DMS153 treated with DMSO at 0.1 percent for 48 hours (cell line): ENCODE data around the gene SMIM41.
A peak's percentile ranks its signal among the peaks of the same experiment; 100 is the strongest.

Experiments used
- DNase-seq: peaks from one replicate; lab custom pipeline; 2025; ENCODE audit not compliant: unreplicated experiment; lab: John Stamatoyannopoulos, UW

The SMIM41 gene

DNA sequence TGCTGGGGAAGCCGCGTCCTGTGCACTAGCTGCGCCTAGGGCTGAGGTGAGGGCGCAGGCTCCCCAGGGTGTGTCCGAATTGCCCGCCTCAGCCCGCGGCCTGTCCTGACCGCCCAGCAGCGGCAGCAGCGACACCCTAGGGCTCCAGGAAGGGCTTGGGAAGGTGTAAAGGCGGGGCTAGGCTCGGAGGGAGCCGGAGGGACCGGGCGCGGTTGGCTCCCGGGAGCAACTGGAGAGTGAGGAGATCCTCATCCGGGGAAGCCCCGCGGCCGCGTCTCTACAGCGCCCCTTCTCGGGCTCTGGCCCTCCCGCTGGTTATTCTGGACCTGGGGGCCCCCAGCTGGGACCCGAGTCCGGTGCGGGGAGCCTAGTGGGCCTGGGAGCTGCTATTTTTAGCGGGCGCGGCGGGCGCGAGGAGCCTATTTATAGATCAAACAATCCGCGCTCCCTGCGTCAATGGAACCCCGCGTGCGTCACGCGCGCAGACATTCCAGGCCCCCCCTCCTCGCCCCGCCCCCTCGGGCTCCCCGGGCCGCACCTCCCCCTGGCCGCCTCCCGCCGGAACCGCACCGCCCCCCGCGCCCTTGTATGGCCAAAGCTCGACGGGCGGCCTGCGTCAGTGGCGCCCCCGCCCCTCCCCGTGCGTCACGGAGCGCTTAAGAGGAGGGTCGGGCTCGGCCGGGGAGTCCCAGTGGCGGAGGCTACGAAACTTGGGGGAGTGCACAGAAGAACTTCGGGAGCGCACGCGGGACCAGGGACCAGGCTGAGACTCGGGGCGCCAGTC is 28.6 kb upstream of the SMIM41 start, which contains the start of gene NR4A1:
Gene NR4A1, plus strand, starts transcription at position 685 of the 784 bp plus-strand sequence. CDS start 2,887 bp downstream, outside the sequence.
- peak; percentile 75 for DNase-seq

DNA sequence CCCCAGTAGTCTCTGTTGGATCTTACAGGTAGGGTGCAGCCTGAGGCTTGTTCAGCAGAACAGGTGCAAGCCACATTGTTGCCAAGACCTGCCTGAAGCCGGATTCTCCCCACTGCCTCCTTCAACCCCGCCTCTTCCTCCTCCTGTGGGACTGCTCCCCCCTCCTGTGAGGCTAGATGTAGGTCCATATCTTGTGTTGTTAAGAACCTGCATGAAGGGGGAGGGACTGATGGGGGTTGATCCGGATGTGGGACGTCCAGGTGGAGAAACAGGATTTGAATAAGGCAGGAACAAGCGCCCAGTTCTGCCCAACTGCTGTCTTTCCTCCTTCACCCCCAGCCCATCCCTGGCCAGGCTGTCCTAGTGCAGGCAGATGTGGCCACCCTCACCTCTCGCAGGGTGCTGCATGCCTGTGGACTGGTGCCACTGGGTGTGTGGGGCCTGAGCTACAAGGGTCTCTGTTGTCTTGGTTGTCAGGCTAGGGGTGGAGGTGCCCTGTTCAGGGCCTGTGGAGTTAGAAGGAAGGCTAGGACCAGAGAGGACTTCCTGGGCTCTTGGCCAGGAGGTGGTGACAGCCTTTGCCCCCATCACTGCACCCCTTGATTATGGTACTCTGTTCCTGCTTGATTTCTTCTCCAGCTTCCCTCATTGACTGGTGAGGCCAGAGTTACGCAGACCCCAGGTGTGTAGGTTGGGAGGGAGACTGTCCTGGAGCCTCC is 26.9 kb upstream of the SMIM41 start:
- DNase-seq: no peak

DNA sequence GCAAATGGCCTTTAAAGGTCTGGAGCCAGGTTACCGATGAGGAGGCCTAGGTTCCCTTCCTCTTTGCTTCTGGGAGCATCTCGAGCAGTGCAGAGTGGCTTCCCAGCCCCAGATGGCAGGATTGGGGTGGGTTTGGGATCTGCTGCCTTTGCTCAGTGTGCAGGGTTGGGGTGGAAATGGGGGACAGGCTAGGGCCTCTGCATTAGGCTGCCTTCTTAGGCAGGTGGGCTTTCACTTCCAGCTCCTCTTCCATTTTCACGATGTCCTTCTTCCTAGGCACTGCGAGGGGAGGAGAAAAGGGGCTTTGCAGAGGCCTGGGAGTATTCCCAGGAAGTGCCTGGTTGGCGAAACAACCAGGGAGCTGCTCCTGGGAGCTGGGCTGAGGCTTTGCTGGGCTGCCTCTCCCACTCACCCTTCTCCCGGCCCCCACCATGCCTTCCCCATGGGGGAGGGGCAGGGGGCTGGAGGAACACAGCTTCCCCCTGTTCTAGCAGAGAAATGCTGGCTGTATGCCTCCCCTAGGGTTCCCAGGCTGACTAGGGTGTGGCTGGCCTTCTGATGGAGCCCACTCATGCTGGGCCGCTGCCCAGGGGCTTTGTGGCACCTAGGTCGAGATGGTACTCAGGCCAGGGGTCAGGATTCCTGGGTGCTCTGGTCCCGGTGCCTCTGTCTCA is 25.8 kb upstream of the SMIM41 start:
- no peak for DNase-seq

GRCh38 chr12:52054231-52054832 is 25.2 kb upstream of the SMIM41 start:
- no peak for DNase-seq

- DNase-seq: no peak
Observed at GRCh38 chr12:52054833-52055730, 24.4 kb upstream of the SMIM41 start.

- no peak for DNase-seq
Observed at GRCh38 chr12:52055731-52056711, 23.5 kb upstream of the SMIM41 start.

DNA sequence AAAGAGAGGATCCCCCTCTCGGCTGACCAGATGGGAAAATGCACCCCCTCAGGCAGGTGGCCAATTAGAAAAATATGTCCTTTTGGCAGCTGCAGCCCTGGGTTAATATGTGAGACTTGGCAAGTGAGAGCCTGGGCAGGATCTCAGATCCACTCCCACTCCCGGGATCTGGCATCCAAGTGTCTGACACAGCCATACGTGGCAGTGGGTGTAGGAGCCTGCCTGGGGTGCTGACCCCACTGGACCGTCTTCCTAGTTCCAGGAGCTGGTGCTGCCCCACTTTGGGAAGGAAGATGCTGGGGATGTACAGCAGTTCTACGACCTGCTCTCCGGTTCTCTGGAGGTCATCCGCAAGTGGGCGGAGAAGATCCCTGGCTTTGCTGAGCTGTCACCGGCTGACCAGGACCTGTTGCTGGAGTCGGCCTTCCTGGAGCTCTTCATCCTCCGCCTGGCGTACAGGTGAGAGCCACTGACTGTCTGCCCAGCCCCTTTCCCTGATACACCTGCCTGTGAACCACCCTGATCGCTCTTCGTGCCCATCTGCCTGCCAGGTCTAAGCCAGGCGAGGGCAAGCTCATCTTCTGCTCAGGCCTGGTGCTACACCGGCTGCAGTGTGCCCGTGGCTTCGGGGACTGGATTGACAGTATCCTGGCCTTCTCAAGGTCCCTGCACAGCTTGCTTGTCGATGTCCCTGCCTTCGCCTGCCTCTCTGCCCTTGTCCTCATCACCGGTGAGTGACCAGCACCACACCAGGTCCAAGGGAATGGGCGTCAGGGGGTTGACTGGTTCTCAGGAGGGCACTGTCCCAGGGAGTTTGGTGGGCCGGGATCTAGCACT is 22.5 kb upstream of the SMIM41 start:
- no peak for DNase-seq

GRCh38 chr12:52057638-52058576 is 21.6 kb upstream of the SMIM41 start:
- no peak for DNase-seq

GRCh38 chr12:52058631-52059361 is 20.7 kb upstream of the SMIM41 start:
- peak; percentile 28 for DNase-seq

DNA sequence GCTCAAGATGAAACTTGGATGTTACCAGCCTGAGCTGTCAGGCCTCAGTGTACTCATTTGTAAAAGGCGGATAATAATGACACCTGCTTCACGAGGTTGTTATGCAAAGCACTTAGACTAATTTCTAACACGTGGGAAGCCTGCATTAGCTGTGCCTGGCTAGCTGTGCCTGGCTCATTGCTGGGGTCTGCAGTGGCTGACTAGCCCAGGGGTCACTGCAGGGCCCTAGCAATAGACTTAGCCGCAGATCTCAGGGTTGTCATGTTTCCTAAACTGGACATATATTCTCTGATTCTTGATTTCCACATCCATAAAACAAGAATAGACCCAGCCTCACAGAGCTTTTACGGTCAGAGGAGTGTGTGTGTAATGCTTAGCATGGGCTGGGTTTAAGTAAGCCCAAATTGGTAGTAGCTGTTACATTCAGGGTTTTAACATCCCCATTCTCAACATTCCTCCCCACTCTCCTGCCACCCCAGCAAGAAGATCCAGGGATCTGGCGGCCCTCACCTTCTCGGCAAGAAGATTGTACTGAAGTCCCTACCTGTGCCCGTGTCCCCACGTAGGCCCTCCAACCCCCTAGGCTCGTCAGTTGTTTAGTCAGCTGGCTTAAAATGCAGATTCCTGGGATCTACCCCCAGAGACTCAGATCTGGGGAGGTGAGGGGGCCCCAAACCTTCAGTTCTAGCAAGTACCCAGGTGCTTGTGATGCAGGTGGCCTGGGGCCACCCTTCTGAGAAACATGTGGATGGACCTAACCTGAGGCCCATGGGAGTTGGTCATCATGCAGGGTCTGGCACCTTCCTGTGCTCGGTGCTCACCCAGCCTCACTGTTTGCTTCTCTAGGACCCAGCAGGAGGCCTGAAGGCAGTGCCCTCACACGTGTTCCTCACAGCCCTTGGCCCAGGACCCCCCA is 19.7 kb upstream of the SMIM41 start:
- DNase-seq: no peak

DNA sequence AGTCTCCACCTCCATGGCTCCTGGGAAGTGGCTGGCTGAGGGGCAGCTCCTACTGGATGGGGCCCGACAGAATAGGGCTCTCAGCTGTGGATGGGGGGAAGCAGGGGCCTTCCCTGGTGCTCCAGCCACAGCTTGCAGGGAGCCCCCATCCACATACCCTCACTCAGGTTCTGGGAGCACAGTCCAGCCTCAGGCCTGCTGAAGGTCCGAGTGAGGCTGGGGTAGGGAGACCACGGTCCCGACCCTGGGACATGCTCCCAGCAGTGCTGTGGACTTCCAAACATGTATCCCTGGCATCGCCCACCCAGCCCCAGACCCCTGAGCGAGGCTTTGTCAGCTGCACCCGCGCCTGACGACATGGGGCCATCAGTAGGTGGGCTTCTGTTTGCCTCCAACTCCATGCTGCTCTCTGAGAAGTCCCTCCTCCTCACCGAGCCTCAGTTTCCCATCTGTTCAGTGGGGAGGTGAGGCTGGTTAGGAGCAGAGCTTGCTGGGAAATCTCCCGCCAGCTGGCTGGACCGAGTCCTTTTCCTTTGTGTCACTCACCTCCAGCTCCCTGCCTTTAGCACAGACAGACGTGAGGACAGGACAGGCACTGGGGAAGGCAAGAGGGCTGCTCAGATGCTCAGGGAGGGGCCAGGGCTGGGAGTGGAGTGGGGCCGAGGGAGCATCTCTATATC is 18.9 kb upstream of the SMIM41 start:
- no peak for DNase-seq

DNA sequence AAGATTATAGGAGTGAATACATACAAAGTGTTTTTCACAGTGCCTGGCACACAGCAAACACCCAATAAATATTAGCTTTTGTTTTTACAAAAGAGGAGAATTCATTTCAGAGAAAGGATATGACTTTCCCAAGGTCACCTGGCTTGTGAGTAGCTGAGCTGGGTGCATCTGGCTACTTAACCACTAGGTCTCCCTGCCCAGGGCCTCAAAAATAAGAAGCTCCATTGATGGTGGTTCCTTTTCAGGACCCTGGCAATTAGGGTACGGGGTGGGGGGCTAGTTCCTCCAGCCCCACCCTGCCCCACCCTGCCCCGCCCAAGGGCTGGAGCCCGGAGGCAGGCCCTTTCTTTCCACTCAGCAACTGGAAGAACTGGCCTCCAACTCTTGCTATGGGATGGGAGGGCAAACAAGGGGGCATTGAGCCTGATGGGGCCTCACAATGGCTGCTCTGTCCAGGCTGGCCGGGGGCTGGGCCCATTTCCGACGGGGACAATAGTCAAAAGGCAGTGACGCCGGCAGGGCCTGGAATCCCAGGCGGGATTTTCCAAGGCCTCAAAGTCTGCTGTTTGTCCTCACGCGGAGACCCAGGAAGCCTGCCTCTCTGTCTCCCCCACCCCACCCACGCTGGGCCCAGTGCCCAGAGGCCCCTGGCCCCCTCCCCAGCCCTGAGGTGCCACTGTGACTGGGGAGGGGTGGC is 17.9 kb upstream of the SMIM41 start:
- DNase-seq: no peak

GRCh38 chr12:52062167-52063081 is 17.1 kb upstream of the SMIM41 start:
- no peak for DNase-seq
